Stimulated activated CD4-positive, alpha-beta T cell treated with anti-CD3 and anti-CD28 coated beads, Interleukin-4, amount 100 ng/mL, for 4 hours (primary cell): Measurements from ENCODE around the gene CRABP2.

Experiments used
- DNase-seq, 2 experiments: peaks; one replicate each; pipeline ENCODE4 v3.0.0-alpha.2; 2020

The CRABP2 gene

GRCh38 chr1:156652992-156653355 is 52.4 kb downstream of the CRABP2 start:
- DNase-seq, result no peak

DNA sequence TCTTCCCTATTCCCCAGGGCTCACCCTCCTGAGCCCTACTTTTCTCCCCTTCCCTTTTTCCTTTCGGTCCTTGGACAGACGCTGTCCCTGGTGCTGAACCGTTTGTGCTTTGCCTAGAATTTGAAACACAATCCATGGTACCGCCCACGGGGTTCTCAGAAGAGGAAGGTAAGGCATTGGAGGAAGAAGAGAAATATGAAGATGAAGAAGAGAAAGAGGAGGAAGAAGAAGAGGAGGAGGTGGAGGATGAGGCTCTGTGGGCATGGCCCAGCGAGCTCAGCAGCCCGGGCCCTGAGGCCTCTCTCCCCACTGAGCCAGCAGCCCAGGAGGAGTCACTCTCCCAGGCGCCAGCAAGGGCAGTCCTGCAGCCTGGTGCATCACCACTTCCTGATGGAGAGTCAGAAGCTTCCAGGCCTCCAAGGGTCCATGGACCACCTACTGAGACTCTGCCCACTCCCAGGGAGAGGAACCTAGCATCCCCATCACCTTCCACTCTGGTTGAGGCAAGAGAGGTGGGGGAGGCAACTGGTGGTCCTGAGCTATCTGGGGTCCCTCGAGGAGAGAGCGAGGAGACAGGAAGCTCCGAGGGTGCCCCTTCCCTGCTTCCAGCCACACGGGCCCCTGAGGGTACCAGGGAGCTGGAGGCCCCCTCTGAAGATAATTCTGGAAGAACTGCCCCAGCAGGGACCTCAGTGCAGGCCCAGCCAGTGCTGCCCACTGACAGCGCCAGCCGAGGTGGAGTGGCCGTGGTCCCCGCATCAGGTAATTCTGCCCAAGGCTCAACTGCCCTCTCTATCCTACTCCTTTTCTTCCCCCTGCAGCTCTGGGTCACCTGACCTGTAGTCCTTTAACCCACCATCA is 53.0 kb downstream of the CRABP2 start:
- no peak for DNase-seq
